SW 1271 (cell line): ENCODE results near the gene MARVELD1.
"Not testable (repeated sequence)": the region's sequence is repeated elsewhere in the genome, so short reads cannot be mapped to it uniquely, and the experiment has no call there.

Experiments used
- DNase-seq, 2 experiments: peaks; one replicate each; lab custom pipeline; 2025; lab: John Stamatoyannopoulos, UW

The MARVELD1 gene

GRCh38 chr10:97713339-97713825 is at the start of gene MARVELD1:
TSS of gene MARVELD1 (plus strand) at chr10:97713730. CDS start at chr10:97713877, 147 bp downstream.
- DNase-seq: peak; percentile 54 to 76

- DNase-seq: no peak
These were observed 49.2 kb upstream of the MARVELD1 start for GRCh38 chr10:97664282-97664850.

- DNase-seq: no peak
These were observed 46.5 kb upstream of the MARVELD1 start for GRCh38 chr10:97666992-97667391.

GRCh38 chr10:97667463-97667862 is 46.1 kb upstream of the MARVELD1 start:
- no peak for DNase-seq

DNA sequence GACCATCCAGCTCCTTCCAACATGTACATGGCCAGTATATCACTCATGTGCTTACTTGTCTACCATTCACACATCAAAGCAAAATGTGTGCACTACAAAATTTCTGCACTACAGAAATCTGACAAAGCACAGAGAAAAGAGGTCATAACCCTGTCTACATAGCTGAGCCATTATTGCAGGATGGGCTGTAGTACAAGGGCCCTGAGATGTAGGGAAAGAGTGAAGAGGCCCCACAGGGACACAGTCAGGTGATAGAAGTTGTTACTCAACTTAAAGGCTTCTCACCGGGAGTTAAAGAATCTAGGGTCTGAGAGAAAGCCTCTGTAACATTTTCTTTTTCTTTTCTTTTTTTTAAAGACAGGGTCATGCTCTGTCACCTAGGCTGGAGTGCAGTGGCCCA is 44.0 kb upstream of the MARVELD1 start:
- DNase-seq: no peak

- DNase-seq: peak in 1 of 2 experiments; percentile 26
These were observed 39.6 kb upstream of the MARVELD1 start for GRCh38 chr10:97673736-97674525.

GRCh38 chr10:97675222-97675621 is 38.3 kb upstream of the MARVELD1 start:
- DNase-seq: no peak

DNA sequence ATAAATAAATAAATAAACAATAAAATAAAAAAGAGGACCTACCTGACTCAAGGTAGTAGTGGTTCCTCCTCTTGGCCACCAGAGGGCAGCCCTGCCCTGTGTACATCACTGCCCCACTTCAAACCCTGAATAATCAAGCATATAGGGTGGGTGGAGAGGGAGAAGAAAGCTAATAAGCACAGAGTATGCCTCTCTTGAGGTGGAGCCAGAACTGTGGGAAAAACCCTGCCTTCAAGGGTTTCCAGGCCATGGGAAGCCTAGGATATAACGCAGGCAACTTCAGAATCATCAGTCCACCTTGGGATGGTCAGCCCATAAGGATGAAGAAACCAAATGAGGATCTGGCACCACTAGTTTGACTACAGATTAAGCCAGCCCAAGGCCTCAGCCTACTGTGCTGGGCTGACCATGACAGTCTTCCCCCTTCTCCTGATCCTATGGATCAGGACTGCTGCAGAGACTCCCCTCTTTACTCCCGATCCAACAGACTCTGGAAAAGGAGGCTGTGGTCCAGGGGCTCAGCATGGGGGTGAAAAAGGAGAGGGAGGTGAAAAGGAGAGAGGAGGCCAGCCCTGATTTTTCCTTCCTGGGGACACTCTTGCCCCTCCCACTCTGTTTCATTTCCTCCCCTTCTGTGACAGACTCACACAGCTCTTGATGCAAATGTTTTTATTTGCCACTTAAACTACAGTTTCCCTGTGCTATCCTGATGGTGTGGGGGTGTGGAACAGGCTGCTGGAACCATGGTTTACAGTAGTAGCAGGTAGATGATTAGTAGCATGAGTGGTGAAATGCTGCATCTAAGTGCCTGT is 36.6 kb upstream of the MARVELD1 start:
- peak; percentile 13 to 57 for DNase-seq

- DNase-seq: no peak
These were observed 33.9 kb upstream of the MARVELD1 start for GRCh38 chr10:97679594-97679993.

DNA sequence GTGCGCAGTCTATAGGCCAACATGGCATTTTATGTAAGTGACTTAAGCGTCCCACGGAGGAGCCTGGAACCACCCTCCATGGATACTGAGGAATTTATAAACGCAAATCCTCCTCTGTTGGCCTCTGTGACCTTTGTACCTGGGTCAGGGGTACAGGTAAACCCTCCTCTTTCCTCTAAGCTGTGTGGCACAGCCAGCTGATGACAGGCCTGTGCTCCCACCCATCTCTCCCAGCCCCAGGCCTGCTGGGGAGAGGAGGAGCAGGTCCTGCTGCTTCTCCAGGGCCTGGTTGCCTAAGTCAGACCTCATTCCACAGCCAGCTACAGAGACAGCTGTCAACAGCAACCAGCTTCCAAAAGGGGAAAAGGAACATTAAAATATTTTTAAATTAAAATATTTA is 31.5 kb upstream of the MARVELD1 start:
- DNase-seq: no peak

- DNase-seq: no peak
These were observed 29.8 kb upstream of the MARVELD1 start for GRCh38 chr10:97683556-97684367.

- not testable (repeated sequence) for DNase-seq
These were observed 29.2 kb upstream of the MARVELD1 start for GRCh38 chr10:97684368-97684713.

DNA sequence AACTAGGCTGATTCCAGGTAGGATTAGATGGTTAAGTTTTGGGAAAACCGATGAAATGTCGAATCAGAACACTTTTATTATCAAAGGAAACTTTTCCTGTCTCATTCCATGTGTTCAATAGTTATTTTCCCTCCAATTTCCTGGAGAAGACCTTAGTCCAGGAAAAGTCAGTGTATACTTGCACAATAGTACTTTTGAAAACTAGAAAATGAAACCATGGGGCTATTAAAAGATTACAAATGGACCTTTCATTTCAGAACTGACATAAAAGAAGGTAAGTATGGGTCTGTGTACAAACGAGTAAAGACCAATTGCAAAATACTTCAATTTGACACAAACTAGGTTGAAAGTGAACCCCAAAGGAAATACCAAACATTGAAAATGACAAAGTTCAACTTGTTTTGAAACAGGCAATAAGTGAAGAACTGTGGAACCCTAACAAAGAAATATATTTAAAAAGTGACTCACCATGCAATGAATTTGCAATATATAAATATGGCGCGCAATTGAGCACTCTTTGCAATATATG is 28.6 kb upstream of the MARVELD1 start:
- DNase-seq: no peak

- peak in 1 of 2 experiments; percentile 30 for DNase-seq
These were observed 28.1 kb upstream of the MARVELD1 start for GRCh38 chr10:97685395-97685958.

- no peak for DNase-seq
These were observed 27.1 kb upstream of the MARVELD1 start for GRCh38 chr10:97686301-97686961.

DNA sequence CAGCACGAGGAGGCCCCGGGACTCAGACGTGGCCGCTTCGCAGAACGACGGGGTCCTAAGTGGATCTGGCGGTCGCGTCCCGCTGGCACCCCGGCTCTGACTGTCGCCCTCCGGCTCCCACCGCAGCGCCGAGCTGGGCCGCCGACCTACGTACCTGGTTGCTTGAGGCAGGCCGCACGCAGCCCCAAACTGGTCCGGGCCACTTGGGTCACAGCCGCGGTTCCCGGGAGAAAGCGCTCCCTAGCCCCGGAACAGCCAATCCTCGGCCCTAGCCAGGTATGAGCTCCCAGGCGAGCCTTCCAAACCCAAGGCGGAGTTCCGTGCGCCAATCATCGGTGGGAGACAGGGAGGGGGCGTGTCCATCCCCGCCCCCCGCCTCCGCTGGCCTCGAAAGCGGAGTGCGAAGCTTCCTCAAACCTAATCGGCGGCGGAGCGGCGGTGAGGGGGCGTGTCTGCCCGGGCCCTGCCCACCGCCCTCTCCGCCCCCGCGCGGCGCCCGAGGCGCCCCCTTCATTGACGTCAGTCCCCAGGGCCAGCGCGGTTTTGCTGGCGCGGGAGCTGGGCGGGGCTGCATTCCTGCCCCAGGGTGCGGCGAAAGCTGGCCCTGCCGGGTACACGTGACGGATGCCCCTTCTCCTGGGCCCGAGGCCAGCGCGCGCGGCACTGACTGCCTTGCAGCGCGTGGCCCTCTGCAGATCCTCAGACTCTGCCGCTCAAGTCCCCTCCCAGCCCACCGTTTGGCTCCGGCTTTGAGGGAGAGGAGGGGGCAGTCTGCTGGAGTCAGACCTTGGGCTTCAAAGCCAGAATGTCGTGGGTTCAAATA is 26.4 kb upstream of the MARVELD1 start, which contains the start of gene AVPI1:
Gene AVPI1 (minus strand): TSS at position 280 of the 823 bp plus-strand sequence. CDS start 7,336 bp downstream, outside the sequence.
- DNase-seq: peak; percentile 89 to 94

- DNase-seq: peak in 1 of 2 experiments; percentile 17
These were observed 25.4 kb upstream of the MARVELD1 start for GRCh38 chr10:97687785-97688781.

DNA sequence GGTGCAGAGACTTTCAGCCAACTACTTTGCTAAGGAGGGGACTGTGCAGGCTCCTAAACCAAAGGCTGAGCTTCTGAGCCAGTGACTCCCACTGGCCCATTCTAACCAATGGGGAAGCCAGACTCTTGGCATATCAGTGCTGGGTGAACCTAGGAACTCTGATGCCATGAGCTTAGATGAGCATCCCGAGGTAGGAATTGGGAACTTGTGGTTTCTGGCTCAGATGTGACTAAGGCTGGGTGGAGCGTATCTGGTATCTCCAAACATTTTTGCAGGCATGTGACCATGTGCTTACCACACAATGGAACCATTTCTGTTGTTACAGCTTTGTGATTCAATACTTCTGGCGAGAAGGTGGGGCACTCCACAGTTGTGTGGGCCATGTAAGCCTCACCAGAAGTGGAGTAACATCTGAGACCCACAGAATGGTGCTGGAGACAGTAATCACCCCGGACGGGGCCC is 23.9 kb upstream of the MARVELD1 start:
- DNase-seq: peak in 1 of 2 experiments; percentile 65
